ENCODE data around the gene RNF148. TPM values are rescaled to one million over a fixed set of nuclear protein-coding genes. Genes with fewer than 3 reads are reported as not detected.

RNF148 gene
- total RNA-seq, 2 experiments from 2014 or later = not detected

GRCh38 chr7:122726881-122727280, 24.2 kb upstream of the RNF148 start:
- no peak for TF ChIP-seq CTCF (IDR thresholded peaks at IDR 0.05)
- Mint-ChIP-seq H3K4me3 (no peak overlapping the region), H3K27ac (no peak overlapping the region), H3K36me3 (ENCODE audit: low read depth) (no peaks in the 10 kb centered on the region), H3K27me3 (no peaks in the 10 kb centered on the region), H3K9me3 (peaks cover 2% of the 10 kb centered on the region), H3K4me1 (ENCODE audit: low read depth) (no peaks in the 10 kb centered on the region)
- ChIA-PET POLR2A (no interaction called here), CTCF (no interaction called here)
- Histone ChIP-seq H3K4me1 (ENCODE audit: insufficient read depth, low read length) (no peaks in the 10 kb centered on the region), H3K4me3 (ENCODE audit: low read length) (no peak overlapping the region), H3K9me3 (ENCODE audit: control insufficient read depth in 1 of 2, insufficient read depth in 1 of 2, low read length in 2 of 2) (no peaks in the 10 kb centered on the region), H3K36me3 (ENCODE audit: insufficient read depth, low read length) (no peaks in the 10 kb centered on the region), H3K27me3 (ENCODE audit: control insufficient read depth in 1 of 2, insufficient read depth in 2 of 2, low read length in 2 of 2) (no peaks in the 10 kb centered on the region), H3K27ac (ENCODE audit: low read depth in 1 of 2, low read length in 2 of 2) (no peak overlapping the region)
- no peak for DNase-seq
- intact Hi-C loops (cut with DNase I, micrococcal nuclease) = no loop called here
- ATAC-seq (ENCODE audit: poor library complexity) = no peak

GRCh38 chr7:122724366-122724765, 21.6 kb upstream of the RNF148 start:
- Histone ChIP-seq H3K27ac (ENCODE audit: low read depth in 1 of 2, low read length in 2 of 2) (no peak overlapping the region), H3K36me3 (ENCODE audit: insufficient read depth, low read length) (no peaks in the 10 kb centered on the region), H3K4me1 (ENCODE audit: insufficient read depth, low read length) (no peaks in the 10 kb centered on the region), H3K9me3 (ENCODE audit: control insufficient read depth in 1 of 2, insufficient read depth in 1 of 2, low read length in 2 of 2) (no peaks in the 10 kb centered on the region), H3K27me3 (ENCODE audit: control insufficient read depth in 1 of 2, insufficient read depth in 2 of 2, low read length in 2 of 2) (no peaks in the 10 kb centered on the region), H3K4me3 (ENCODE audit: low read length) (no peak overlapping the region)
- POLR2A ChIA-PET = no interaction called here
- H3K4me1 Mint-ChIP-seq (ENCODE audit: low read depth) = no peaks in the 10 kb centered on the region
- H3K27me3 Mint-ChIP-seq = no peaks in the 10 kb centered on the region
- no peak overlapping the region for H3K4me3 Mint-ChIP-seq
- no peak overlapping the region for H3K27ac Mint-ChIP-seq
- H3K36me3 Mint-ChIP-seq (ENCODE audit: low read depth) = no peaks in the 10 kb centered on the region
- intact Hi-C loops (cut with DNase I, micrococcal nuclease) = no loop called here
- ATAC-seq (ENCODE audit: poor library complexity) (no peak), DNase-seq (no peak)
- CTCF ChIA-PET = no interaction called here
- TF ChIP-seq CTCF (IDR thresholded peaks at IDR 0.05) = no peak
- H3K9me3 Mint-ChIP-seq = peaks cover 2% of the 10 kb centered on the region

GRCh38 chr7:122719010-122719578, 16.4 kb upstream of the RNF148 start:
- DNase-seq (no peak), ATAC-seq (ENCODE audit: poor library complexity) (no peak)
- Histone ChIP-seq H3K4me1 (ENCODE audit: insufficient read depth, low read length) (no peaks in the 10 kb centered on the region), H3K36me3 (ENCODE audit: insufficient read depth, low read length) (no peaks in the 10 kb centered on the region), H3K27ac (ENCODE audit: low read depth in 1 of 2, low read length in 2 of 2) (no peak overlapping the region), H3K27me3 (ENCODE audit: control insufficient read depth in 1 of 2, insufficient read depth in 2 of 2, low read length in 2 of 2) (no peaks in the 10 kb centered on the region), H3K9me3 (ENCODE audit: control insufficient read depth in 1 of 2, insufficient read depth in 1 of 2, low read length in 2 of 2) (peaks cover 0 to 5% of the 10 kb centered on the region in 2 experiments), H3K4me3 (ENCODE audit: low read length) (no peak overlapping the region)
- TF ChIP-seq CTCF (IDR thresholded peaks at IDR 0.05) = no peak
- POLR2A ChIA-PET = no interaction called here
- Mint-ChIP-seq H3K9me3 (peaks cover 4% of the 10 kb centered on the region), H3K27me3 (no peaks in the 10 kb centered on the region), H3K27ac (no peak overlapping the region), H3K4me3 (no peak overlapping the region), H3K36me3 (ENCODE audit: low read depth) (no peaks in the 10 kb centered on the region), H3K4me1 (ENCODE audit: low read depth) (no peaks in the 10 kb centered on the region)
- intact Hi-C loops (cut with DNase I, micrococcal nuclease) = no loop called here
- CTCF ChIA-PET = no interaction called here

All from CD4-positive, alpha-beta T cell (primary cell).